ENCODE results near the gene ZNF579.

Gene ZNF579

GRCh38 chr19:55613930-55614710 lies 33.5 kb upstream of the ZNF579 start:
- TF ChIP-seq TOX (CRISPR knock-in tag; IDR thresholded peaks at IDR 0.05; ENCODE audit: borderline replicate concordance): no peak
- no peak for TF ChIP-seq TSHZ2 (CRISPR knock-in tag; IDR thresholded peaks at IDR 0.05)
- no peak for TF ChIP-seq ISL1 (CRISPR knock-in tag; IDR thresholded peaks at IDR 0.05)
- no peak for TF ChIP-seq RARB (CRISPR knock-in tag; IDR thresholded peaks at IDR 0.05)
- TF ChIP-seq PPARA (CRISPR knock-in tag; IDR thresholded peaks at IDR 0.05; ENCODE audit: borderline replicate concordance): no peak
- no peak for TF ChIP-seq BACH2 (CRISPR knock-in tag; IDR thresholded peaks at IDR 0.05; ENCODE audit: borderline replicate concordance)
- TF ChIP-seq ZNF8 (CRISPR knock-in tag; IDR thresholded peaks at IDR 0.05): no peak
- no peak for TF ChIP-seq ESRRG (CRISPR knock-in tag; IDR thresholded peaks at IDR 0.05)
- no peak for ATAC-seq

GRCh38 chr19:55613396-55613795 lies 32.7 kb upstream of the ZNF579 start:
- TF ChIP-seq ESRRG (CRISPR knock-in tag; IDR thresholded peaks at IDR 0.05): no peak
- no peak for TF ChIP-seq ZFP3 (CRISPR knock-in tag; IDR thresholded peaks at IDR 0.05)
- TF ChIP-seq ARNTL (CRISPR knock-in tag; IDR thresholded peaks at IDR 0.05; ENCODE audit: borderline replicate concordance, low read depth): no peak
- TF ChIP-seq CSDC2 (CRISPR knock-in tag; IDR thresholded peaks at IDR 0.05): no peak
- TF ChIP-seq ZFP30 (CRISPR knock-in tag; IDR thresholded peaks at IDR 0.05): no peak
- no peak for TF ChIP-seq CSRNP3 (CRISPR knock-in tag; IDR thresholded peaks at IDR 0.05)
- no peak for TF ChIP-seq ZNF565 (CRISPR knock-in tag; conservative IDR thresholded peaks at IDR 0.05; ENCODE audit: low read depth)
- no peak for TF ChIP-seq ISL1 (CRISPR knock-in tag; IDR thresholded peaks at IDR 0.05)
- no peak for TF ChIP-seq BACH2 (CRISPR knock-in tag; IDR thresholded peaks at IDR 0.05; ENCODE audit: borderline replicate concordance)
- TF ChIP-seq GLIS3 (CRISPR knock-in tag; IDR thresholded peaks at IDR 0.05): no peak
- no peak for TF ChIP-seq ZNF8 (CRISPR knock-in tag; IDR thresholded peaks at IDR 0.05)
- no peak for TF ChIP-seq TCF4 (CRISPR knock-in tag; IDR thresholded peaks at IDR 0.05; ENCODE audit: borderline replicate concordance)
- TF ChIP-seq ZNF70 (CRISPR knock-in tag; IDR thresholded peaks at IDR 0.05): no peak
- no peak for TF ChIP-seq OSR1 (CRISPR knock-in tag; IDR thresholded peaks at IDR 0.05)
- no peak for TF ChIP-seq RARB (CRISPR knock-in tag; IDR thresholded peaks at IDR 0.05)
- TF ChIP-seq SNAI2 (CRISPR knock-in tag; IDR thresholded peaks at IDR 0.05): no peak
- TF ChIP-seq POU6F1 (CRISPR knock-in tag; IDR thresholded peaks at IDR 0.05; ENCODE audit: borderline replicate concordance, low read depth): no peak
- no peak for TF ChIP-seq TOX (CRISPR knock-in tag; IDR thresholded peaks at IDR 0.05; ENCODE audit: borderline replicate concordance)
- ATAC-seq: no peak

- ATAC-seq: no peak
- TF ChIP-seq ZNF70 (CRISPR knock-in tag; IDR thresholded peaks at IDR 0.05) (no peak), ISL1 (CRISPR knock-in tag; IDR thresholded peaks at IDR 0.05) (no peak), BACH2 (CRISPR knock-in tag; IDR thresholded peaks at IDR 0.05; ENCODE audit: borderline replicate concordance) (no peak), OSR1 (CRISPR knock-in tag; IDR thresholded peaks at IDR 0.05) (no peak), TSHZ2 (CRISPR knock-in tag; IDR thresholded peaks at IDR 0.05) (no peak), ZFP3 (CRISPR knock-in tag; IDR thresholded peaks at IDR 0.05) (no peak), ZC3H10 (CRISPR knock-in tag; IDR thresholded peaks at IDR 0.05) (no peak), CSRNP3 (CRISPR knock-in tag; IDR thresholded peaks at IDR 0.05) (no peak), PATZ1 (CRISPR knock-in tag; IDR thresholded peaks at IDR 0.05; ENCODE audit: borderline replicate concordance) (no peak), CSDC2 (CRISPR knock-in tag; IDR thresholded peaks at IDR 0.05) (no peak), PPARA (CRISPR knock-in tag; IDR thresholded peaks at IDR 0.05; ENCODE audit: borderline replicate concordance) (no peak), RARB (CRISPR knock-in tag; IDR thresholded peaks at IDR 0.05) (no peak)
Measured at GRCh38 chr19:55611983-55612645, 31.5 kb upstream of the ZNF579 start.

Data from SK-N-SH treated with all-trans-retinoic acid at 6 μM for 48 hours (cell line).